ENCODE measurements around the gene PRPF40B. TPM values are rescaled to one million over a fixed set of nuclear protein-coding genes. Genes with fewer than 3 reads are reported as not detected.
A peak's percentile ranks its signal among the peaks of the same experiment; 100 is the strongest.

The PRPF40B gene
- total and polyA plus RNA-seq, 12 donors: 13.4 to 37.5 (median 21.6) TPM

GRCh38 chr12:49669796-49670195 lies 46.4 kb downstream of the PRPF40B start:
- Histone ChIP-seq H3K36me3 (peaks cover 0 to 10% (median 0%) of the 10 kb centered on the region in 9 donors), H3K27ac (peak overlapping the region in 5 of 10 donors; percentile 91 to 97 (median 96)), H3K27me3 (no peaks in the 10 kb centered on the region), H3K4me1 (peaks cover 37 to 99% (median 73%) of the 10 kb centered on the region in 9 donors), H3K4me3 (no peak overlapping the region), H3K9me3 (no peaks in the 10 kb centered on the region)
- 70 to 81% methylated on average over 4 of the region's 4 CpGs for WGBS, 2 donors
- intact Hi-C loops (cut with DNase I): loop anchor here in 5 of 10 donors (5.0 kb wide), 1 partner anchor 38 kb away; the partner anchor contains the start of gene FMNL3 (in 5 of the 5)
- DNase-seq: no peak
- no peak for ATAC-seq
- no peak for TF ChIP-seq CTCF (IDR thresholded peaks at IDR 0.05)

- Histone ChIP-seq H3K4me3 (no peak overlapping the region), H3K36me3 (no peaks in the 10 kb centered on the region), H3K9me3 (no peaks in the 10 kb centered on the region), H3K27ac (peak overlapping the region; percentile 81 to 97 (median 94)), H3K4me1 (peaks cover 40 to 99% (median 73%) of the 10 kb centered on the region in 9 donors), H3K27me3 (no peaks in the 10 kb centered on the region)
- WGBS, 2 donors: 42 to 52% methylated on average over 5 of the region's 5 CpGs
- intact Hi-C loops (cut with DNase I): loop anchor here in 5 of 10 donors (5.0 kb wide), 1 partner anchor 36 kb away; the partner anchor contains the start of gene FMNL3 (in 5 of the 5)
- TF ChIP-seq CTCF (IDR thresholded peaks at IDR 0.05): no peak
- ATAC-seq: no peak
- DNase-seq: no peak
Observed at GRCh38 chr12:49671031-49671765, 47.8 kb downstream of the PRPF40B start.

GRCh38 chr12:49672301-49673217 lies 49.2 kb downstream of the PRPF40B start:
- 25 to 44% methylated on average over 5 of the region's 5 CpGs for WGBS, 2 donors
- TF ChIP-seq CTCF (IDR thresholded peaks at IDR 0.05): no peak
- ATAC-seq (peak in 5 of 8 donors; percentile 2 to 37 (median 18)), DNase-seq (peak in 1 of 2 donors; percentile 42)
- H3K27ac ChIP-seq: peak overlapping the region; percentile 81 to 97 (median 94)
- no peaks in the 10 kb centered on the region for H3K27me3 ChIP-seq
- intact Hi-C loops (cut with DNase I): loop anchor here in 7 of 10 donors (1.0 to 5.0 kb wide), 3 partner anchors 34 to 35 kb away; partner anchors contain the start of gene FMNL3 (in 7 of the 7)
- H3K36me3 ChIP-seq: no peaks in the 10 kb centered on the region
- peaks cover 40 to 99% (median 76%) of the 10 kb centered on the region in 9 donors for H3K4me1 ChIP-seq
- no peaks in the 10 kb centered on the region for H3K9me3 ChIP-seq
- peak overlapping the region in 3 of 10 donors; percentile 1 to 13 (median 8) for H3K4me3 ChIP-seq
